Fibroblast of peridontal ligament (primary cell): Measurements from ENCODE around the gene RGMA.
A peak's percentile ranks its signal among the peaks of the same experiment; 100 is the strongest.
"Not testable (repeated sequence)": the region's sequence is repeated elsewhere in the genome, so short reads cannot be mapped to it uniquely, and the experiment has no call there.

Experiments used
- DNase-seq: peaks from one replicate; pipeline ENCODE4 v3.0.0-alpha.2; 2010; ENCODE audit errors: extremely low read depth

RGMA gene

DNA sequence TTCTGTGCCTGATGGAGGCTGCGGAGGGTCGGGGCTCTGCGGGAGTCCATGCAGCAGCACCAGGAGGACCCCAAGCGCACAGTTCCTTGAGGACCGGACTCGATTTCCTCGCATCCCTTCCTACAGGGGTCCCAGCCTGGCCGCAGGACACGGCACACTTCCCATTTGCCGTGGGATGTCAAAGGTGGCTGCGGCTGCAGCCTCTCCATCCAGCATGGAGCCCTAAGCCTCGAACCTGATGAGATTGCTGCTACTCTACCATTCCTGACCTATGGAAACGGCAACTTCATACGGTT lies 40.6 kb downstream of the RGMA start:
- DNase-seq: no peak

DNA sequence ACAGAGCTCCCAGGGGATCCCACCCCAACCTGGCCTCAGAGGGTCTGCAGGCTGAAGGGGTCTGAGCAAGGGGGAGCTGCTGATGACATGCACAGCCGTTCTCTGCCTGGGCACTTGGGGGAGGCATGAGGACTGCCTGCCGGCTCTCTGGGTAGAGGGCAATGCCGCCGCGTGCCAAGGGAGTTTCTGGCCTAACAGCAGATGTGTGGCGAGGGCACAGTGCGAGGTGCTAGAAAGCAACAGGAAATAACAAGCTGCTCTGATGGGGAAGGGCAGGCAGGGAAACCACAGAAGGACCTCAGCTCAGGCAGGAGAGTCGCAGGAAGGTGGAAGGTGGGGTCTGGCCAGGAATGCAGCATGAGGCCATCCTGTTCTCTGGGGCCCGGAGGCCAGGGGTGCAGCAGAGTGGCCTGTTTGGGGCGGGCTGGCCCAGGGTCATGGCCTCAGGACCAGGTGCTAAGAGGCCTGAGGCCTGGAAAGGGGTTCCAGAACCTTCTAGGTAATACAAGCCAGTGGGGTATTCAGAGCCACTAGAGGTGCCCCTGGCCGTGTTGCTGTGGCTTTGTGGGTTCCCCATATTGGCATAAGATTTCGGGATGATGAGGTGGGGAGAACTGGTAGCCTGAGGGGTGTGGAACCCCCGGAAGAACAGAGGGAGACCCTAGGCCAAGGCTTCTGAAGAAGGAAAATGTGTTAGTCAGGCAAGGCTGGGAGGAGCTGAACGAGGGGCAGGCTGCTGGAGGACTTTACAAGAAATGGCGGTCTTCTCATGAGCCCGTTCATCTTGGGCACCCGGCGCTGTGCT lies 41.2 kb downstream of the RGMA start:
- no peak for DNase-seq

DNA sequence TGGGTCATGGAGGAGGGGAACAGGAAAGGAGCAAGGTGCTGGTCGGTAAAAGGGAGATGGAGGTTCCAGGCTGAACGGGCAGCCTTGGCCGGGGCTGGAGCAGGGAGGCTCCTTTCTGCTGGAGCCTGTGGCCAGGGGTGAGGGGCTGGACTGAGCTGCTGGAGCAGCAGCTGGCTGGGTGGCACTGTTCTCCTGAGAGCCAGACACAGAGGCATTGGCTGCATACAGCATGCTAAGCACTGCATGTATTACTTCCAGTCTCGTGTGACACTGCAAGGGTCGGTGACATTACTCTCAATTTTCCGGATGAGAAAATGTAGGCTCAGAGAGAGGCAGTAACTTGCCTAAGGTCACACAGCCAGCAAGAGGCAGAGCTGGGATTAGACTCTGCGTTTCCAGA lies 42.3 kb downstream of the RGMA start:
- DNase-seq: no peak

DNA sequence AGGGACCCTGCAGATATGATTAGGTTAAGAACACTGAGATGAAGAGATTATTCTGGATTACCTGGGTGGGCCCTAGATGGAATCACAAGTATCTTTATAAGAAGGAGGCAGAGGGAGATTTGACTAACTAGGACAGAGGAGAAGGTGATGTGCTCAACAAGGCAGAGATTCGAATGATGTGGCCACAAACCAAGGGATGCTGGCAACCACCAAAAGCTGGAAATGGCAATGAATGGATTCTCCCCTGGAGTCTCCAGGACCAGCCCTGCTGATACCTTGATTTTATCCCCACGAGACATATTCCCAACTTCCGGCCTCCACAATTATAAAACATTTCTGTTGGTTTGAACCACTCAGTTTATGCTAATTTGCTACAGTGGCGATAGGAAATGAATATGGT lies 42.9 kb downstream of the RGMA start:
- no peak for DNase-seq

DNA sequence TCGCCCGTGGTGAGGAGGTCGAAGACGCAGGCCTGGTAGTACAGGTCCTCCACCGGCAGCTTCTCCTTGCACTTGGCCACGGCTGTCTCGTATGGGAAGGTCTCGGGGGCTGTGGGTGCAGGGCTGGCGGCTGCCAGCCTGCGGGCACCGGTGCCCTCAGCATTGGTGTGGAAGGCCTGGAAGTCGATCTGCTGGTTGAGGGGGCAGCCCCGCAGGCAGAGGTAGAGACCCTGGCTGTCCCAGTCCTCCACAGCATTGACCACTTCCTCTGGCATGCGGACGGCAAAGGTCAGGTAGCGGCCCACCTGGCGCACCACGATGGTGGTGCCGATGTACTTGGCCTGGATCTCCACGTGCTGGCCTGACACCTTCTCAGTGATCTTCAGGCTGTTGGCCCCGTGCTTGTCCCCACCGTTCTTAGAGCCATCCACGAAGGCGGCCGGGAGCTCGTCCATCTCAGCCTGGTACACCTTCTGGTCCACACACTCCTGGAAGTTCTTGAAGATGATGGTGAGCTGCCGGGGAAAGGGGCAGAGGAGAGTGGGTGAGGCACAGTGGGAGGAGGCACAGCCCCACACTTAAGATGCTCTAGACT lies 43.7 kb downstream of the RGMA start:
- DNase-seq: no peak

DNA sequence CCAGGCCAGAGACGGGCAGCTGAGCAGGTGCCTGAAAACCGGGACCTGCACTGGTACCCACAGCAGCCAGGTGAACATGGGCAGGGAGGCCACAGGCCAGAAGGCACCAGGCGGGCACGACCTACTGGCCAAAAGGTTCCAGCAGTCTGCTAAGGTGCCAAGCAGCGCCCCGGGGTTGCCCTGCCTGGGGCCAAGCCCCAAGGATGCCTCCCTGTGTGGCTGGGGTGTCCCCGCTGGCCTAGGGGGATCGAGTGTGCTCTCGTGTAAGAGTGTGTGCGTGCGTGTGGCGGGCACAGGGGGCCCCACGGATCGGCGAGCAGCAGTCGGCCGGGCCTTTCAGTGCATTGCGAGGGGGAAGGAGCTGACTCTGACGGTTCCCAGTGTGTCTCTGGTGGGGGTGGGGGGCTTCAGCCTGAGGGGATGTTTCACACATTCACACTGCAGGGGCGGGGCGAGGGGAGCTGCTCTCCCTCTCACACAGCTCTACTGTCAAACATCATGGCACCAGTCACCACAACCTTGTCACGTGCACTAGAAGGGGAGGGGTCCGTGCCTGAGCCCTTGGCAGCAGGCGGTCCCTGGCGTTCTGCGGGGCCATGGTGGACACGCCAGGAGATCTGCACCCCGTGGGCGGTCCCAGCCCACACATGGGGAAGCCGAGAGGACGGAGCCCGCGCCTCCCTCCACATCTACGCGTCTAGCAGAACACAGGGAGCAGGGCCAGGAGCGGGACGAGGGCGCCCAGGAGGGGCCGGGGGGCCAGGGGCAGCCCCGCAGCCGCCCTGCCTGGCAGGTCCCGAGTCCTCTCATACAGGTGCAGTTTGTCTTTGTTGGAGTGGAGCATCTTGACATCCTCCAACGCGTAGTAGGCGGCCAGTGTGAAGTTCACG lies 44.5 kb downstream of the RGMA start:
- no peak for DNase-seq

DNA sequence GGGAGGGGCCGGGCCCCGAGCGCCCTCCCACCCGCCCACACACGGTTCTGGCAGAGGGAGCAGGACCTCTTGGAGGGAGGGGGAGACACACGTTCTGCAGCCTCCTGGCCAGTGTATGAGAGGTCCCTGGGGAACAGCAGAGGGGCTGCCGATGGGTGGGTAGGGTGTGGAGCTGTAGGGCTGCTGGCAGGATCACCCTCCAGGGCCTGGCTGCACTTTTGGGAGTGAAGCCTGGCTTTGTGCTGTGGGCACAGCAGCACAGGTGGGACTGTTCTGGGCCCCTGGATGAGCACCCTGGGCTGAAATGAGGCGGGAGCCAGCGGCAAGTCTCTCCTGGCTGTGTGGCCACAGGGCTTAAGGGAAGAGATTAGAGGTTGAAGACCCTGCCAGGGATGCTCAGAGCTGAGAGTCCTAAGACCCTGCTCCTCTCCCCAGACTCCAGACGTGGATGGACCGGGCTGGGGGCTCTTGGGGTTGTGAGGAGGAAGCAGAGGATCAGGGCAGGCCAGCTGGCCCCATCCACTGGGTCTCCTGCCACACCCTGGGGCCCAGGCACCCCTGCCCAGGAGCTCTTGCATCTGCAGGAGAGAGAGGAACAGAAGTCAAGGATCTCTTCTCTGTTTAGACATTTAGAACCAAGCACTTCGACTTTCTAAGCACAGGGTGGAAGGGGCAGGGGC lies 45.2 kb downstream of the RGMA start:
- DNase-seq: no peak

DNA sequence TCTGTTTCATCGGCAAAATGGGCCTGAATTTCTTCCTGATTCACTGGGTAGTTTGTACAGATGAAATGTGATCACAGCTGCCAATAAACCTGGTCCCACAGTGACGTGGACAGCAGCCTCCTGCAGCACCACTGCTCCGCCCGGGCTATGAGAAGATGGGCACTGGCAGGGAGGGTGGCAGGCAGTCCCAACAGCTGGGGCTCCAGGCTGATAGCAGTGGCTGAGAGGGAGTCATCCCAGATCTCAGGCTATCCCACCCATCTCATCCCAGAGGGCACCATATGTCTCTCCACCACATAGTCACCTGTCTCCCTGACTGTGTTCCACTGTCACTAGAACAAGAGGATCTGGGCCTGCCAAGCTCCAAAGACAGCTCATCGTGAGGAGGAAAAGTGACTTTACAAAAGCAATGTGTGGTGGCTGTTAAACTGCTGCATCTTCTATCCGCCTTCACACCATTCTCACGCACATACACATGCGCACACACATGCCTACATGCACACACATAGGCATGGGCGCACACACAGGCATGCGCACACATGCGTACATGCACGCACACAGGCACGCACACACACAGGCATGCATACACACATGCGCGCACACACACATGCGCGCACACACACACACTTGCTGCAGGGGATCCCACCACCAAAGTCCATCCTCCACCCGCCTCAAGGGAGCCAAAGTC lies 46.2 kb downstream of the RGMA start:
- DNase-seq: no peak

DNA sequence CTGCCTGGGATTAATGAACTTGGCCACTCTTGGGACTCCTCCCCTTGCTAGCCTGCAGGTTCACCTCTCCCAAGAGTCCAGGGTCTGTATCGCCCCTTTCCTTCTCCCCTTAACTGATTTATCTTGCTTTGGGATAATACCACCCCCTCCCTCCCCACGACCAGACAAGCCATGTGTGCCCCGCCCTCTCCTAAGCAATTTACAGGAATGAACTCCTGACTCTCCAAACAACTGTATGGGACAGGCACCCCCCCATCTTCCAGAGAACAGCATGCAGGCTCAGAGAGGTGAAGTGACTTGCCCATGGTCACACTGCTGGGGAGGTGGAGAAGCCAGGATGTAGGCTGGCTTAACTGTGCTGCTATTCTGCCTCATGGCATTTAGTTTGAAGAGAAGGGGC lies 46.8 kb downstream of the RGMA start:
- DNase-seq: no peak

DNA sequence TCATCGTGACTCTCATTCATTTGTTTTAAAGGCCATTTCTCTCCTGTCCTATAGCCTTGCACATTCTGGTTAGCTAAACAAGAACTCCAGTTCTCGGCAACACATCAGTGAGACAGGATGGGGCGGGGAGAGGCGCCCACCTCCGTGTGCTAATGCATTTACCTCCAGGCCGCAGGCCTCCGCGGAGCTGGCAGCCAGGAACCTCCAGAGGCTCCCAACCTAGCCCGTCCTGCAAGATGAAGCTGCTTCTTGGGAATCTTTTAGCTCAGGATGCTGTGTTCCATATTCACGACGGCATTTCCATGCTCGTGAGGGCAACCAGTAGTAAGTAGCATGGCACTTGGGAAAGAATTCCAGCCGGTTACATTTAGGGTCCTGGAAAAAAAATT lies 47.9 kb downstream of the RGMA start:
- no peak for DNase-seq

DNA sequence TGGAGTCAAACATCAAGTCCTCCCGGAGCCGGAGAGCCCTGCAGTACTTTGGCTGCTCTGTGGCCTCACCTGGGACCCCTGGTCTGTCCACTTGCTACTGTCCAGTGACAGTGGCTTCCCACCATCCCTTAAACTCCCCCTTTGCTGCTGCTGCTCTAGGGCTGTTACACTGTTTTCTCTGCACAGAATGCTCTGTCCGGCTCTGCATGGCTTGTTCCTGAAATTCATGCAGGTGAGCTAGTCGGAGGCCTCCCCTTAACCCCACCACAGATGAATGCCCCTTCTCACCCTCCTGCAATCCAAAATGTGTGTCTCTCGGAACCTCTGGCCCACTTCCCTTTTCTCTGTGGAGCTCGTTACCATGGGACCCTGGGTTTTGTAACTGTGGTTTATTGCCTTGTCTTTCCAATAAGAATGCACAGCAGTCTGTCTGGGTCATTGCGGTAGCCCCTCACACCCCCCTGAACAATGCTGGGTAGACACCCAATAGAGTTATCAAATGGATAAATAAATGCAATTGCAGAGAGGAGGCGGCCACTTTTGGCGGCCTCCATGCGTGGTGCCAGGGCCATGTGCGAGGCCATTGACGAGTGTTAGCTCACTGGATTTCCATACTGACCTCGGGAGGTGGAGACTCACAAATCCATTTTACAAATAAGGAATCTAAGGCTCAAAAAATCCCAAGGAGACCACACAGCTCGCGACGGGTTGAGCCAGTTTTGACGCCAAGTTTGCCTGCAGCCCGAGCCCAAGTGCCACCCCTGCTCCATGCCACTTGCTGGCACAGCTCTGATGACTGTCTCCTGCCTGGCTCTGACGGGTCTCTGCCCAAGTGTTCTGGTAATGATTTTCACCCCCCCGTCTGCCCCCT lies 48.5 kb downstream of the RGMA start:
- no peak for DNase-seq

DNA sequence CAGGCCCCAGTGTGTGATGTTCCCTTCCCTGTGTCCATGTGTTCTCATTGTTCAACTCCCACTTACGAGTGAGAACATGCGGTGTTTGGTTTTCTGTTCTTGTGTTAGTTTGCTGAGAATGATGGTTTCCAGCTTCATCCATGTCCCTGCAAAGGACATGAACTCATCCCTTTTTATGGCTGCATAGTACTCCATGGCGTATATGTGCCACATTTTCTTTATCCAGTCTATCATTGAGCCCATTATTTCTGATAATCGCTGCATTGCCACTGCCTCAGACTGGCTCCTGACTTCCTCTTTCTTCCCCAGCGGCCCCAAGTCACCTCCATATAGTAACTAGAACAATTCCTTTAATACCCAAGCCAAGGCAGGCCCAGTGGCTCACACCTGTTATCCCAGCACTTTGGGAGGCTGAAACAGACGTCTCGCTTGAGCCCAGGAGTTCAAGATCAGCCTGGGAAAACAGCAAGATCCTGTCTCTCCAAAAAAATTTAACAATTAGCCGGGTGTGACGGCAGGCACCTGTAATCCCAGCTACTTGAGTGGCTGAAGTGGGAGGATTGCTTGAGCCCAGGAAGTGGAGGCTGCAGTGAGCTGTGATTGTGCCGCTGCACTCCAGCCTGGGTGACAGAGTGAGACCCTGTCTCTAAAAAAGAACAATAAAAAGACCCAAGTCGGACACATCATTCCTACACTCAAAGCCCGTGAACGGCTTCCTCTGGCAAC lies 49.3 kb downstream of the RGMA start:
- DNase-seq: not testable (repeated sequence)

DNA sequence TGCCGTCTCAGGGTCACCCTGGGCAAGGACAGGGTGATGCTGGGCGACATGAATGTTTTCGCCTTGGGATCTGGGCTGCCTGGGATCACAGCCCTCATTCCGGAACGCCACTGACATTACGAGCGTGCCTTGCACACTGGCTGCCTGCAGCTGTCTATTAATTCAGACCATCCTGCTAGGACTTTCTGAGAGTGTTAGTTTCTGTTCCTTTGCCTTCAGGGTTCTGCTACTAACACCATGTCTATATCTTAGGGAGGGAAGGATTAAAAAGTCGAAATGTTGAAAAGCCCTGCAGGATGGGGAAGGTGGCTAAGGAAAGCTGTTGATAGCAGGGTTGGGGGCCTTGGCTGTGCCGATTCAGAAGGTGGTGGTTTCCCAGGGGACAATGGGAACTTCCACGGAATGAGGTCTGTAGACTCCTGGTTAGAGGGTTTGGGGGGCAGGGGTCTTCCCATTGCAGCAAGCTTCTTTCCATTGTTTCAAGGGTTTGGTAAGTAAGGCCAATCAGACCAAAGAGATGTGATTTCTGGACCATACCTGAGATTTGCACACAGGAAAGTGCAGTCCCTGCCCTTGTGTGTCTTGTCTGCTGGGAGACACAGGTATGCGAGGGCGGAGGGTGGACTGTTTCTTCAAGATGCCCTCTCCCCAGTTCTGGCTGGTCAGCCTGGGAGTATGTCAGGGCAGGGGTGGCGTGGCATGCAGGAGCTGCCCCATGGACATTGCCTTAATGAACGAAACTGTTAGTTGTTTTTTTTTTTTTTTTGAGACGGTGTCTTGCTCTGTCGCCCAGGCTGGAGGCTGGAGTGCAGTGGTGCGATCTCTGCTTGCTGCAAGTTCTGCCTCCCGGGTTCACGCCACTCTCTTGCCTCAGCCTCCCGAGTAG lies 50.9 kb downstream of the RGMA start:
- no peak for DNase-seq

DNA sequence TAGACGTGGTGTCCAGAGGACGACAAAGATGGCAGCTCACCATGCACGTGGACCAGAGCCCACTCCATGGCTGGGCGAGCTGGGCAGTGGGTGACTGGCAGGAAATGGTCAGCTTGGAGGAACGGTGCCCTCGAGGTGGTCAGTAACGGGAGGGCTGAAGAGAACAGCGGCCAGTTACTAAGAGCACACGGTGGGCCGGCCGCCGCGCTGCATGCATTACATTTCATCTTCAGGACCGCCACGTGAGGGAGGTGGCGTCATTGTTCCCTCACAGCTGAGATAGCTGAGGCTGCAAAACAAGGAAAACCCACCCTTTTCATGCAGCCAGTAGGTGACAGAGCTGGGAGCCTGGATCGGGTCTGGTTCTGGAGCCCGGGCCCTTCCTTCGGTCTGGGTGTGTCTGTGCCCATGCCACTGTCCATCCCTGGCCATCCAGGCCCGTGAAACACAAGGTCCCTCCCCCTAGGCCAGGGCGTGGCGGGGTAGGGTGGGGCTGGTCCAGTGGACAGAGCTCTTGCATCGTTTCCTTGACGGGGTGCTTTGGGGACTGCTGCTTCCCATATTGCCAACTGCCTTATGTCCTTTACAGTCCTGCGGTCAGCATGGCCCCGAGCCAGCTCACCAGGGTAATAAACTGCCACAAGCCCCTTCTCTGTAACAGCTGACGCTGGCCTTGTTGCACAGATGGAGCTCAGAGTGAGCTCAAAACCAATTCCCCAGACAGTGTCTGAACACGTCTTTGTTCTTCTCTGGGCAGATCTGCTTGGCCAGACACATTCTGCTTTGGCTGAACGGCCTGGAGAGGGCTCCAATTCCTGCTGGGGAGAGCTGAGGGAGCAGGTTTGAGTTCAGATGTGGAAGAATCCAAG lies 51.8 kb downstream of the RGMA start:
- DNase-seq: peak; percentile 49

DNA sequence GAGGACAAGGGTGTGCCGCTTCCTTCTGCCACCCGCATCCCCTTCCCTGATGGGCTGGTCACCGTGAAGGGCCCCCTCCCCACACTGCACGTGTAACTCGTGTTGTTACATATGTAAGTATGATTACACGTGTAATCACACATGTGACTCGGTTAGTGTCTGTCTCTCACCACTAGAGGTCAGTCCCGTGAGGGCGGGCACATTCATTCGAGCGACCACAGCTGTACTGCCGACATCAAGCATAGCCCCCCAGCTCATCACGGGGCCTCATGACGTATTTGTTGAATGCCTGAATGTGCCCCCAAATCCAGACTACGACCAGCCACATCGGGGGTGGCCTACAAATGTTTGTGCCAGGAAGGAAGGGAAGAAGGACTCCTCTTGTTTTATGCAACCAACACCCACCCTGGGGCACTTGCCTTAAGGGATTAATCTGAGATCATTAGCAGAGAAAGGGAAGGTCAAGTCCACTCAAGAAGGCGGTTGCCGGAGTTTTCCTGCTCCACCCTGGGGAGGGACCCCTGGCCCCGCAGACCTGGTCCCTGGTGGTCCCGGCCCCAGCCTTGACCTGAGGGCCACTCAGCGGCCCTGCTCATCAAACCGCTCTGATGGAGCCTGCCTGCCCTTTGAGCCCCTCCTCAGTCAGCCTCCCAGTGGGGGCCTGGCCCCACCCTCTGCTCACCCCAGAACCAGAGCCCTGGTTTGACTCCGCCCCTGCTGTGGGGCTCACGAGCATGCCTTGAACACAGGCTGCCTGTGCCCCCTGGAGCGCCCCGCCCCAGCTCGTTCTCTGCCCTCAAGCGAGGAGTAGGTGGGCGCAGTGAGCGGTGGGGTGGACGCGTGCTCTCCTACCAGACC lies 52.8 kb downstream of the RGMA start:
- peak; percentile 36 for DNase-seq

DNA sequence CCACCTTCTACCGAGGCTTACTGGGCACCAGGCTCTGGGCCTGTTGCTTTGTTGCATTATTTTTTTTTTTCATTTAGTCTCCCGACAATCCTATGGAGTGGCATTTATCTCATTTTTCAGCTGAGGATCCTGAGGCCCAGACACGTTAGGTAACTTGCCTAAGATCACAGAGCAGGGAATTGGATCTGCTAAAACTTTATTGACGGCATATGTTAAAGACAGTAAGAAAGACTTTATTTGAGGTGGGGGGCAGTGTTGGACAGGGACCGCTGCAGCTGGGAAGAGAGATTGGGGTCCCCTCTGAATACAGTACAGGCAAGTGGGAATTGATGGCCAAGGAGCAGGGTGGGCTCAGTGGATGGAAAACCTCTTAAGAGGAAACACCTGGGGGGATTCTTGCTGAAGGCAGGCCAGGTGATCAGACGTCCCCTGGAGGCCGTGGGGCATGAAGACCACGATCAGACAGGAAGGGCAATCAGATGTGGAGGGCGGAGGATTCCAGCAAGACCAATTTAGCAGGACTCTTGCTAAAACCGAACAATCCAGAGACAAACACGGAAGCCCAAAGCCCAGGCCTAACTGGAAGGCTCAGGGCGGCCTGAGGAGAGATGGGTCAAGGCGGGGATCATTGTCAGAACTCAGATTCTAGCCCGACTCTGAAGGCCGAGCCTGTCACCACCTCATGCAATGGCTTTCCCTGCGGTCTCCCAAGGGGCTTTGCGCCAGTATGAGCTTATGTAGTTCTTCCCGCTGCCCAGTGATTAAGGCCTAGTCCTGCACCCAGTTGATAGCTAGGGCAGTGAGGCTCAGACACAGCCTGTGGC lies 53.7 kb downstream of the RGMA start:
- no peak for DNase-seq
